ENCODE data around the gene OMP.
"Not testable (repeated sequence)": the region's sequence is repeated elsewhere in the genome, so short reads cannot be mapped to it uniquely, and the experiment has no call there.

Gene OMP

GRCh38 chr11:77102246-77103210 lies at the start of gene OMP:
OMP (plus strand) TSS chr11:77102840; CDS start chr11:77102840, 0 bp downstream.
- in situ Hi-C loops (cut with MboI; ENCODE audit: low sequenced_read_pairs): no loop called here

- in situ Hi-C loops (cut with MboI; ENCODE audit: low sequenced_read_pairs): no loop called here
Observed at GRCh38 chr11:77053217-77054015, 49.2 kb upstream of the OMP start.

- in situ Hi-C loops (cut with MboI; ENCODE audit: low sequenced_read_pairs): no loop called here
Observed at GRCh38 chr11:77054084-77054483, 48.6 kb upstream of the OMP start.

- in situ Hi-C loops (cut with MboI; ENCODE audit: low sequenced_read_pairs): no loop called here
Observed at GRCh38 chr11:77055101-77055561, 47.5 kb upstream of the OMP start.

- in situ Hi-C loops (cut with MboI; ENCODE audit: low sequenced_read_pairs): no loop called here
Observed at GRCh38 chr11:77055913-77056312, 46.7 kb upstream of the OMP start.

GRCh38 chr11:77056814-77057402 lies 45.7 kb upstream of the OMP start:
- in situ Hi-C loops (cut with MboI; ENCODE audit: low sequenced_read_pairs): no loop called here

- in situ Hi-C loops (cut with MboI; ENCODE audit: low sequenced_read_pairs): no loop called here
Observed at GRCh38 chr11:77057938-77058474, 44.6 kb upstream of the OMP start.

- in situ Hi-C loops (cut with MboI; ENCODE audit: low sequenced_read_pairs): no loop called here
Observed at GRCh38 chr11:77058900-77059299, 43.7 kb upstream of the OMP start.

- in situ Hi-C loops (cut with MboI; ENCODE audit: low sequenced_read_pairs): no loop called here
Observed at GRCh38 chr11:77059806-77060205, 42.8 kb upstream of the OMP start.

- in situ Hi-C loops (cut with MboI; ENCODE audit: low sequenced_read_pairs): no loop called here
Observed at GRCh38 chr11:77060234-77060633, 42.4 kb upstream of the OMP start.

- in situ Hi-C loops (cut with MboI; ENCODE audit: low sequenced_read_pairs): not testable (repeated sequence)
Observed at GRCh38 chr11:77061258-77061657, 41.4 kb upstream of the OMP start.

GRCh38 chr11:77062924-77063323 lies 39.7 kb upstream of the OMP start:
- in situ Hi-C loops (cut with MboI; ENCODE audit: low sequenced_read_pairs): no loop called here

GRCh38 chr11:77063407-77063806 lies 39.2 kb upstream of the OMP start:
- in situ Hi-C loops (cut with MboI; ENCODE audit: low sequenced_read_pairs): no loop called here

GRCh38 chr11:77063861-77064260 lies 38.8 kb upstream of the OMP start:
- in situ Hi-C loops (cut with MboI; ENCODE audit: low sequenced_read_pairs): no loop called here

- in situ Hi-C loops (cut with MboI; ENCODE audit: low sequenced_read_pairs): no loop called here
Observed at GRCh38 chr11:77064648-77065217, 37.9 kb upstream of the OMP start.

- in situ Hi-C loops (cut with MboI; ENCODE audit: low sequenced_read_pairs): no loop called here
Observed at GRCh38 chr11:77065878-77066228, 36.8 kb upstream of the OMP start.

GRCh38 chr11:77066229-77067042 lies 36.2 kb upstream of the OMP start, which contains the start of gene CAPN5:
CAPN5 (plus strand) TSS chr11:77066971; CDS start chr11:77084887, 17,916 bp downstream.
- in situ Hi-C loops (cut with MboI; ENCODE audit: low sequenced_read_pairs): no loop called here

- in situ Hi-C loops (cut with MboI; ENCODE audit: low sequenced_read_pairs): no loop called here
Observed at GRCh38 chr11:77067861-77068443, 34.7 kb upstream of the OMP start.
